ENCODE measurements around the gene SLC46A1. TPM values are rescaled to one million over a fixed set of nuclear protein-coding genes. Genes with fewer than 3 reads are reported as not detected.

Gene SLC46A1
- total and polyA plus RNA-seq, 2 donors = 7.4 to 11.2 TPM

GRCh38 chr17:28385037-28385400, 21.0 kb downstream of the SLC46A1 start:
- H3K4me1 ChIP-seq (ENCODE audit: insufficient read depth) = no peaks in the 10 kb centered on the region
- no peaks in the 10 kb centered on the region for H3K36me3 ChIP-seq (ENCODE audit: insufficient read depth)
- H3K4me3 ChIP-seq (ENCODE audit: low read depth, low read length) = peak overlapping the region; percentile 35
- WGBS = 49% methylated on average over 29 of the region's 29 CpGs
- no peak overlapping the region for H3K27ac ChIP-seq (ENCODE audit: low read depth)
- DNase-seq (ENCODE audit: extremely low spot score) = no peak

- Histone ChIP-seq H3K4me1 (ENCODE audit: insufficient read depth) (no peaks in the 10 kb centered on the region), H3K36me3 (ENCODE audit: insufficient read depth) (no peaks in the 10 kb centered on the region), H3K27ac (ENCODE audit: low read depth) (peak overlapping the region; percentile 30), H3K4me3 (ENCODE audit: low read depth, low read length) (peak overlapping the region; percentile 35)
- WGBS = 45% methylated on average over 56 of the region's 56 CpGs
- no peak for DNase-seq (ENCODE audit: extremely low spot score)
These were observed 21.6 kb downstream of the SLC46A1 start for GRCh38 chr17:28384281-28385036.

GRCh38 chr17:28381141-28381825, 24.7 kb downstream of the SLC46A1 start:
- H3K27ac ChIP-seq (ENCODE audit: low read depth) = no peak overlapping the region
- no peak for DNase-seq (ENCODE audit: extremely low spot score)
- no peak overlapping the region for H3K4me3 ChIP-seq (ENCODE audit: low read depth, low read length)
- no peaks in the 10 kb centered on the region for H3K4me1 ChIP-seq (ENCODE audit: insufficient read depth)
- H3K36me3 ChIP-seq (ENCODE audit: insufficient read depth) = no peaks in the 10 kb centered on the region
- WGBS = 31% methylated on average over 72 of the region's 72 CpGs

DNA sequence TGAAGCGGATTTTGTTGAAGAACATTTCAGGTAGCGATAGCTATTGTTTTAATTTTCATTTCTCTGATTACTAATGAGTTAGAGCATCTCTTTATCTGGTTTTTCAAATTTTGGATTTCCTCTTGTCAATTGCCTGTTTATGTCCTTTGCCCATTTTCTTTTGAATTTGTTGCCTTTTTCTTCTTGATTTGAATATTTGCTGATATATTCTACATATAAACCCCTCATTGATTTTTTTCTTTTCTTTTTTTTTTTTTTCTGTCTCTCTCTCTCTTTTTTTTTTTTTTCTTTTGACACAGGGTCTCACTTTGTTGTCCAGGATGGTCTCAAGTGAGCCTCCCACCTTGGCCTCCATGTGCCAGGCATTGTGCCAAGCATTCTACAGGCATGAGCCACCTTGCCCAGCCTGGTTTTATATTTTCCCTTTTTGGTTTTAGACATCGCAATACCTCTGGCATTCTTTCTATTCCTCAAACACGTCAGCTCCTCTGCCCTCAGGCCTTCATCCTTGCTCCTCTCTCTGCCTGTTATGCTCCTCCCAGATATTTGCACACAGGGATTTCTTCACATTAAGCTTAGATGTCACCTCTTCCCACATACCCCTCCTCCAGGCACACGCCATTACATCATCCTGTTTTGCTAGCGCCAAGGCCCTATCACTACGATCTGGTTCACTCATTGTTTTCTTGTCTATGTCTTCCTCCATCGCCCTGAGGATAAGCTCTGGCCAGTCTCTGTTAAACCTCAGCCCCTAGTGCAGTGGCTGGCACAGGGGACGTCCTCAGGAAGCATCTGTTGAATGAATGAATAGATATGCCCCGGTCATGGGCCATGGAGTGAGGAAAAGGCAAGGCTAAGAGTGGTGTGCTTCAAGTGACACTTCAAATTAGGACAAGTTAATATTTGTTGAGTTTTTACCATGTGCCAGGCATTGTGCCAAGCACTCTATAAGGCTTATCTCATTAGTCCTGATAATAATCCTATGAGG, 25.9 kb downstream of the SLC46A1 start:
- DNase-seq (ENCODE audit: extremely low spot score) = no peak
- Histone ChIP-seq H3K4me1 (ENCODE audit: insufficient read depth) (no peaks in the 10 kb centered on the region), H3K27ac (ENCODE audit: low read depth) (no peak overlapping the region), H3K4me3 (ENCODE audit: low read depth, low read length) (no peak overlapping the region), H3K36me3 (ENCODE audit: insufficient read depth) (no peaks in the 10 kb centered on the region)
- WGBS = 83% methylated on average over 10 of the region's 10 CpGs

- H3K36me3 ChIP-seq (ENCODE audit: insufficient read depth) = no peaks in the 10 kb centered on the region
- H3K4me1 ChIP-seq (ENCODE audit: insufficient read depth) = no peaks in the 10 kb centered on the region
- no peak for DNase-seq (ENCODE audit: extremely low spot score)
- 82% methylated on average over 6 of the region's 6 CpGs for WGBS
- no peak overlapping the region for H3K27ac ChIP-seq (ENCODE audit: low read depth)
- H3K4me3 ChIP-seq (ENCODE audit: low read depth, low read length) = no peak overlapping the region
These were observed 33.1 kb downstream of the SLC46A1 start for GRCh38 chr17:28372945-28373274.

DNA sequence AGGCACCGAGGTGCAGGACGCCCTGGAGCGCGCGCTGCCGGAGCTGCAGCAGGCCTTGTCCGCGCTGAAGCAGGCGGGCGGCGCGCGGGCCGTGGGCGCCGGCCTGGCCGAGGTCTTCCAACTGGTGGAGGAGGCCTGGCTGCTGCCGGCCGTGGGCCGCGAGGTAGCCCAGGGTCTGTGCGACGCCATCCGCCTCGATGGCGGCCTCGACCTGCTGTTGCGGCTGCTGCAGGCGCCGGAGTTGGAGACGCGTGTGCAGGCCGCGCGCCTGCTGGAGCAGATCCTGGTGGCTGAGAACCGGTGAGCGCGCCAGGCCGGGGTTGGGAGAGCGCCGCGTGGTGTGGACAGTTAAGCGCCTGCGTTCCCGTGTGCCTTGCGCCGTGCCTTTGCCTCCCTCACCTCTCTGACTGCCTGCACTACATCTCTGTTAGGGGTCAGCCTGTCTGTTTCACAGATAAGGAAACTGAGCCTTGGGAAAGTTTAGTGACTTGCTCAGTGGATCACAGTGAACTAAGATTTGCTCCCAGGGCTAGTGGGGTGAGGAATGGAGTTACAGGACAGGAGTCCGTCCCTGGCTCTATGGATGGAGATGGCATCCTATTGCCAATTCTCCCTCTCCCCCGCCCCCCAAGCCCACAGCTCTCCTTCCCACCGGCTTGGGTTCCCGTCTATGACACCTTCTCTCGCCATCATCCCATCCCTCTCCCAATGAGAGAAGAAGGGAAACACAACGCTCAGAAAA, 33.6 kb downstream of the SLC46A1 start:
- WGBS = 7% methylated on average over 53 of the region's 53 CpGs
- Histone ChIP-seq H3K27ac (ENCODE audit: low read depth) (peak overlapping the region; percentile 31), H3K4me3 (ENCODE audit: low read depth, low read length) (peak overlapping the region; percentile 49), H3K36me3 (ENCODE audit: insufficient read depth) (no peaks in the 10 kb centered on the region), H3K4me1 (ENCODE audit: insufficient read depth) (no peaks in the 10 kb centered on the region)
- no peak for DNase-seq (ENCODE audit: extremely low spot score)

GRCh38 chr17:28371245-28372202, 34.5 kb downstream of the SLC46A1 start, which contains the start of gene SARM1:
SARM1 (plus strand) TSS chr17:28371694; CDS start chr17:28372033, 339 bp downstream.
- Histone ChIP-seq H3K4me3 (ENCODE audit: low read depth, low read length) (peak within 1 kb of the TSS; percentile 49), H3K27ac (ENCODE audit: low read depth) (peak within 1 kb of the TSS; percentile 31), H3K36me3 (ENCODE audit: insufficient read depth) (no peaks in the 10 kb centered on the region), H3K4me1 (ENCODE audit: insufficient read depth) (no peaks in the 10 kb centered on the region)
- peak; percentile 65 for DNase-seq (ENCODE audit: extremely low spot score)
- under 1% methylated on average over 80 of the region's 80 CpGs for WGBS

GRCh38 chr17:28370744-28371103, 35.3 kb downstream of the SLC46A1 start:
- Histone ChIP-seq H3K4me1 (ENCODE audit: insufficient read depth) (no peaks in the 10 kb centered on the region), H3K27ac (ENCODE audit: low read depth) (no peak overlapping the region), H3K4me3 (ENCODE audit: low read depth, low read length) (no peak overlapping the region), H3K36me3 (ENCODE audit: insufficient read depth) (no peaks in the 10 kb centered on the region)
- 71% methylated on average over 1 of the region's 1 CpG for WGBS
- DNase-seq (ENCODE audit: extremely low spot score) = no peak

GRCh38 chr17:28370035-28370743, 35.8 kb downstream of the SLC46A1 start, which contains the start of gene VTN:
VTN (minus strand) TSS chr17:28370307; CDS start chr17:28370203, 104 bp downstream.
- H3K27ac ChIP-seq (ENCODE audit: low read depth) = peak within 1 kb of the TSS; percentile 7
- H3K4me3 ChIP-seq (ENCODE audit: low read depth, low read length) = peak within 1 kb of the TSS; percentile 49
- no peak for DNase-seq (ENCODE audit: extremely low spot score)
- no peaks in the 10 kb centered on the region for H3K36me3 ChIP-seq (ENCODE audit: insufficient read depth)
- H3K4me1 ChIP-seq (ENCODE audit: insufficient read depth) = no peaks in the 10 kb centered on the region
- WGBS = 28% methylated on average over 8 of the region's 8 CpGs

DNA sequence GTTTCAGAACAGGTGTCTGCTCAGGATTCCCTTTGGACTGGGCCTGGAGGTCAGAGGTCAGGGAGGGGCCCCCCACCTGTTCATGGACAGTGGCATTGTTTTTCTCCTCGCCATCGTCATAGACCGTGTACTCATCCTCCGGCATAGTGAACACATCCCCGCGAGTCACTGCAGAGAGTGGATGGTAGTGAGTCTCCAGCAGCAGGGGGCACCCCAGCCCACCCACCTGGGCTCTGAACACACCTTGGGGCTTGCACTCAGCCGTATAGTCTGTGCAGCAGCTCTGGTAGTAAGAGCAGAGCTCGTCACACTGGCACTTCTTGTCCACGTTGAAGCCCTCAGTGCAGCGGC, 36.4 kb downstream of the SLC46A1 start:
- WGBS = 72% methylated on average over 10 of the region's 10 CpGs
- H3K27ac ChIP-seq (ENCODE audit: low read depth) = no peak overlapping the region
- no peak for DNase-seq (ENCODE audit: extremely low spot score)

DNA sequence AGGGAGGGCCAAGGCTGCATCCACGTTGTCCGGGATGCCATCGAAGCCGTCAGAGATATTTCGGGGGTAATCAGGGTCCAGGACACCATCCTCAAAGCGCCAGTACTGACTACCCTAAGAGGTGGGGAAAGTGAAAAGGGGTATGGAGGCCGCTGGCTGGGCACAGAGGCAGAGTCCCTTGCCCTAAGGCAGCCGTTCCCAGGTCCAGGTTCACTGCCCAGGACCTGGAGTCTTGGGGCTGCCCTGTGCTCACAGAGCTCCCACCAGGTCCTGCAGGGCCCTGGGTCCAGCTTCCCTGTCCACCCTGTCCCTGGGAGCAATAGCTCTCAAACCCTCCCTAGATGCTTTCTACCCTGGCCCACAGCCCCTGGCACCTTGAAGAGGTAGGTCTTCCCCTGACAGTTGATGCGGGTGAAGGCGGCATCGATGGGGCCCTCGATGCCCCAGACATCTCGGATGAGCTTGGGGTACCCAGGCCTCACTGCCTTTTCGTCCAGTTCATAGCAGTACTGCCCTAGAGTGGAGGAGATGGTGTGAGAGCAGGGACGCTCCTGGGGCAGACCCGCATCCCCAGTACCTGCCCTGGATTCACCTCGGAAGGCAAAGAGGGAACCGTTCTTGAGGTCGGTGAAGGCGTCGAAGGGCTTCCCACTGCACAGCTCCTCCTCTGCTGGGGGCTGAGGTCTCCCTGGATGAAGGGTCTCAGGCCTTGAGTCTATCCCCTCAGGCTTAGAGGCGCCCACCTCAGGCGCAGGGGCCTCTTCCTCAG, 36.9 kb downstream of the SLC46A1 start:
- Histone ChIP-seq H3K27ac (ENCODE audit: low read depth) (no peak overlapping the region), H3K4me1 (ENCODE audit: insufficient read depth) (no peaks in the 10 kb centered on the region), H3K36me3 (ENCODE audit: insufficient read depth) (no peaks in the 10 kb centered on the region), H3K4me3 (ENCODE audit: low read depth, low read length) (no peak overlapping the region)
- no peak for DNase-seq (ENCODE audit: extremely low spot score)
- WGBS = 92% methylated on average over 23 of the region's 23 CpGs

More for the DNA sequence above, 36.4 kb downstream of the SLC46A1 start:
- Histone ChIP-seq H3K36me3 (ENCODE audit: insufficient read depth) (no peaks in the 10 kb centered on the region), H3K4me1 (ENCODE audit: insufficient read depth) (no peaks in the 10 kb centered on the region), H3K4me3 (ENCODE audit: low read depth, low read length) (no peak overlapping the region)
